ENCODE results near the gene LARGE2. TPM values are rescaled to one million over a fixed set of nuclear protein-coding genes. Genes with fewer than 3 reads are reported as not detected.
A peak's percentile ranks its signal among the peaks of the same experiment; 100 is the strongest.

Gene LARGE2
- total and polyA plus RNA-seq, 9 of the 15 experiments (the other 6 are each of a cell fraction or from before 2014, with no cell fraction given), result 0.56 to 14.1 (median 6.6) TPM

- TF ChIP-seq CBFA2T3 (IDR thresholded peaks at IDR 0.05), result peak; percentile 83
- TF ChIP-seq ZNF133 (CRISPR knock-in tag; IDR thresholded peaks at IDR 0.05), result no peak
- TF ChIP-seq, protein P1, sequence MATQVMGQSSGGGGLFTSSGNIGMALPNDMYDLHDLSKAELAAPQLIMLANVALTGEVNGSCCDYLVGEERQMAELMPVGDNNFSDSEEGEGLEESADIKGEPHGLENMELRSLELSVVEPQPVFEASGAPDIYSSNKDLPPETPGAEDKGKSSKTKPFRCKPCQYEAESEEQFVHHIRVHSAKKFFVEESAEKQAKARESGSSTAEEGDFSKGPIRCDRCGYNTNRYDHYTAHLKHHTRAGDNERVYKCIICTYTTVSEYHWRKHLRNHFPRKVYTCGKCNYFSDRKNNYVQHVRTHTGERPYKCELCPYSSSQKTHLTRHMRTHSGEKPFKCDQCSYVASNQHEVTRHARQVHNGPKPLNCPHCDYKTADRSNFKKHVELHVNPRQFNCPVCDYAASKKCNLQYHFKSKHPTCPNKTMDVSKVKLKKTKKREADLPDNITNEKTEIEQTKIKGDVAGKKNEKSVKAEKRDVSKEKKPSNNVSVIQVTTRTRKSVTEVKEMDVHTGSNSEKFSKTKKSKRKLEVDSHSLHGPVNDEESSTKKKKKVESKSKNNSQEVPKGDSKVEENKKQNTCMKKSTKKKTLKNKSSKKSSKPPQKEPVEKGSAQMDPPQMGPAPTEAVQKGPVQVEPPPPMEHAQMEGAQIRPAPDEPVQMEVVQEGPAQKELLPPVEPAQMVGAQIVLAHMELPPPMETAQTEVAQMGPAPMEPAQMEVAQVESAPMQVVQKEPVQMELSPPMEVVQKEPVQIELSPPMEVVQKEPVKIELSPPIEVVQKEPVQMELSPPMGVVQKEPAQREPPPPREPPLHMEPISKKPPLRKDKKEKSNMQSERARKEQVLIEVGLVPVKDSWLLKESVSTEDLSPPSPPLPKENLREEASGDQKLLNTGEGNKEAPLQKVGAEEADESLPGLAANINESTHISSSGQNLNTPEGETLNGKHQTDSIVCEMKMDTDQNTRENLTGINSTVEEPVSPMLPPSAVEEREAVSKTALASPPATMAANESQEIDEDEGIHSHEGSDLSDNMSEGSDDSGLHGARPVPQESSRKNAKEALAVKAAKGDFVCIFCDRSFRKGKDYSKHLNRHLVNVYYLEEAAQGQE (IDR thresholded peaks at IDR 0.05; ENCODE audit: borderline replicate concordance), result peak; percentile 44
- TF ChIP-seq, protein P1 (CRISPR knock-in tag; IDR thresholded peaks at IDR 0.05; ENCODE audit: low read depth), result no peak
- TF ChIP-seq C11orf30 (IDR thresholded peaks at IDR 0.05; ENCODE audit: low read depth), result peak; percentile 78
- TF ChIP-seq CHD4 (IDR thresholded peaks at IDR 0.05; ENCODE audit: insufficient read depth, insufficient replicate concordance, low read depth, low read length, poor library complexity, severe bottlenecking), result no peak
- TF ChIP-seq MBD2 (IDR thresholded peaks at IDR 0.05; ENCODE audit: borderline replicate concordance, low read depth), result peak; percentile 38; the same call in 1 of the 2 replicates
- TF ChIP-seq MAFG (tag; conservative IDR thresholded peaks at IDR 0.05), result peak; percentile 58
- no peak for TF ChIP-seq PYGO2 (tag; IDR thresholded peaks at IDR 0.05)
- no peak for TF ChIP-seq ATF1 (CRISPR knock-in tag; IDR thresholded peaks at IDR 0.05)
- 0 out of 2 replicates have a peak, but pooled peaks have one; percentile 31 for TF ChIP-seq ATF1 (tag; IDR thresholded peaks at IDR 0.05)
- TF ChIP-seq HDAC2 (IDR thresholded peaks at IDR 0.05), result peak; percentile 84
- peak; percentile 65 for TF ChIP-seq NEUROD1 (IDR thresholded peaks at IDR 0.05; ENCODE audit: borderline replicate concordance, low read depth, low read length, partially characterized antibody)
- TF ChIP-seq, protein P2, sequence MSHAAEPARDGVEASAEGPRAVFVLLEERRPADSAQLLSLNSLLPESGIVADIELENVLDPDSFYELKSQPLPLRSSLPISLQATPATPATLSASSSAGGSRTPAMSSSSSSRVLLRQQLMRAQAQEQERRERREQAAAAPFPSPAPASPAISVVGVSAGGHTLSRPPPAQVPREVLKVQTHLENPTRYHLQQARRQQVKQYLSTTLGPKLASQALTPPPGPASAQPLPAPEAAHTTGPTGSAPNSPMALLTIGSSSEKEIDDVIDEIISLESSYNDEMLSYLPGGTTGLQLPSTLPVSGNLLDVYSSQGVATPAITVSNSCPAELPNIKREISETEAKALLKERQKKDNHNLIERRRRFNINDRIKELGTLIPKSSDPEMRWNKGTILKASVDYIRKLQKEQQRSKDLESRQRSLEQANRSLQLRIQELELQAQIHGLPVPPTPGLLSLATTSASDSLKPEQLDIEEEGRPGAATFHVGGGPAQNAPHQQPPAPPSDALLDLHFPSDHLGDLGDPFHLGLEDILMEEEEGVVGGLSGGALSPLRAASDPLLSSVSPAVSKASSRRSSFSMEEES (CRISPR knock-in tag; IDR thresholded peaks at IDR 0.05), result peak; percentile 23; the same call in 1 of the 2 replicates
- TF ChIP-seq PBX2 (CRISPR knock-in tag; IDR thresholded peaks at IDR 0.05; ENCODE audit: low read depth), result no peak
- TF ChIP-seq PBX2 (tag; conservative IDR thresholded peaks at IDR 0.05; ENCODE audit: low read depth), result peak; percentile 94
Measured at GRCh38 chr11:45879803-45880686, 42.4 kb upstream of the LARGE2 start (continued).

All from K562 (cell line).